Left ventricle myocardium inferior (tissue), 1 donor: ENCODE data around the gene CFAP46. TPM values are rescaled to one million over a fixed set of nuclear protein-coding genes. Genes with fewer than 3 reads are reported as not detected.
"Not testable (repeated sequence)": the region's sequence is repeated elsewhere in the genome, so short reads cannot be mapped to it uniquely, and the experiment has no call there.

Experiments
- DNase-seq: peaks from one replicate; pipeline ENCODE4 v3.0.0-alpha.2; 2020
- H3K27ac ChIP-seq: fragments of 200-600 bp; replicated peaks from 2 replicates; pipeline ENCODE4 v1.8.0; 2021
- H3K27me3 ChIP-seq: fragments of 200-600 bp; 2 replicates; pipeline ENCODE4 v1.8.0; 2021; ENCODE audit warnings: low read depth
- H3K36me3 ChIP-seq: fragments of 200-600 bp; 2 replicates; pipeline ENCODE4 v1.8.0; 2021
- H3K4me1 ChIP-seq: fragments of 200-600 bp; 2 replicates; pipeline ENCODE4 v1.8.0; 2021
- H3K4me3 ChIP-seq: fragments of 200-600 bp; 2 replicates; pipeline ENCODE4 v1.8.0; 2021; ENCODE audit warnings: mild to moderate bottlenecking, moderate library complexity
- H3K9me3 ChIP-seq: fragments of 200-600 bp; replicated peaks from 2 replicates; pipeline ENCODE4 v1.8.0; 2021
- intact Hi-C: fragments of 100-400 bp; cut with micrococcal nuclease; formaldehyde crosslinking; loops from one replicate; pipeline ENCODE4 v1.11.0; 2022
- total RNA-seq: library from RNA; stranded (reverse); fragmentation: NEBNext Ultra II Directional; extraction: Animal tissue kit (Norgen Biotek cat#: 25700); gene quantifications from one replicate; pipeline ENCODE4 v1.2.1, GENCODE V29; 2021
- TF ChIP-seq, protein P1 (sequence below): fragments of 200-600 bp; IDR thresholded peaks from 2 replicates; pipeline ENCODE4 v1.8.0; 2021; ENCODE audit warnings: antibody characterized with exemption, mild to moderate bottlenecking, borderline replicate concordance
- donor health status: DM: no; HTN: yes; CAD: no; lungs with severe emphysema.

The CFAP46 gene
- total RNA-seq, 1 donor from 2014 or later: 0.99 TPM

DNA sequence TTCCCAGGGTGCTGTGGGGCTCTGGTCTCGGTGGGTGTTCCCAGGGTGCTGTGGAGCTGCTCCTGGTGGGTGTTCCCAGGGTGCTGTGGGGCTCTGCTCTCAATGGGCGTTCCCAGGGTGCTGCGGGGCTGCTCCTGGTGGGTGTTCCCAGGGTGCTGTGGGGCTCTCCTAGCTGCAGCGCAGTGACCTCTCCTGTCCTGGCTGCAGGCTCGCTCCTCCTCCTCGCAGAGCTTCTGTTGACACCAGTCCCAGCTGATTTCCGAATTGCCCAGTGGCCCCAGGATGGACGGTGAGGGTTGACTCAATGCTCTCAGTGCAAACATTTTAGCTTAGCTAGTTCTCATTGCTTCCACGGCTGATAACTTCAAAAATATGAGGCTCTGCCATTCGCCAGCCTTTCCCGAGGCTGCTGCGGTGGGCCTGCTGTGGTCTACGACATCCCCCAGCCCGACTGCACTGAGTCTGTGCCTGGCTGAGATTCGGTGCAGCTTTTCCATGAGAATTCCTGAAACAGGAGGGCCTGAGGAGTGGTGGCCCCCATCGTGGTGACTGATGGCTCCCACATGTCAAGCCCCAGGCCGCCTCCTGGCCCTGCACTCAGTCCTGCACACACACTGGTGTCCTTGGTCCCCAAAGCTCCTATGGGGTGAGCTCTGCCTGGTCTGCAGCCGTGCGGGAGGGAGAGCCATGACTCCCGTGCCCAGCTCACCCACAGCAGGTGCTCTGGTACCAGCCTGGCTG, 98.1 kb downstream of the CFAP46 start:
- no peaks in the 10 kb centered on the region for H3K36me3 ChIP-seq
- TF ChIP-seq, protein P1, sequence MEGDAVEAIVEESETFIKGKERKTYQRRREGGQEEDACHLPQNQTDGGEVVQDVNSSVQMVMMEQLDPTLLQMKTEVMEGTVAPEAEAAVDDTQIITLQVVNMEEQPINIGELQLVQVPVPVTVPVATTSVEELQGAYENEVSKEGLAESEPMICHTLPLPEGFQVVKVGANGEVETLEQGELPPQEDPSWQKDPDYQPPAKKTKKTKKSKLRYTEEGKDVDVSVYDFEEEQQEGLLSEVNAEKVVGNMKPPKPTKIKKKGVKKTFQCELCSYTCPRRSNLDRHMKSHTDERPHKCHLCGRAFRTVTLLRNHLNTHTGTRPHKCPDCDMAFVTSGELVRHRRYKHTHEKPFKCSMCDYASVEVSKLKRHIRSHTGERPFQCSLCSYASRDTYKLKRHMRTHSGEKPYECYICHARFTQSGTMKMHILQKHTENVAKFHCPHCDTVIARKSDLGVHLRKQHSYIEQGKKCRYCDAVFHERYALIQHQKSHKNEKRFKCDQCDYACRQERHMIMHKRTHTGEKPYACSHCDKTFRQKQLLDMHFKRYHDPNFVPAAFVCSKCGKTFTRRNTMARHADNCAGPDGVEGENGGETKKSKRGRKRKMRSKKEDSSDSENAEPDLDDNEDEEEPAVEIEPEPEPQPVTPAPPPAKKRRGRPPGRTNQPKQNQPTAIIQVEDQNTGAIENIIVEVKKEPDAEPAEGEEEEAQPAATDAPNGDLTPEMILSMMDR: no peak
- no peak overlapping the region for H3K4me3 ChIP-seq
- H3K27ac ChIP-seq: no peak overlapping the region
- intact Hi-C loops: no loop called here
- peaks cover 22% of the 10 kb centered on the region for H3K9me3 ChIP-seq
- peaks cover 8% of the 10 kb centered on the region for H3K4me1 ChIP-seq
- peaks cover 83% of the 10 kb centered on the region for H3K27me3 ChIP-seq
- no peak for DNase-seq

DNA sequence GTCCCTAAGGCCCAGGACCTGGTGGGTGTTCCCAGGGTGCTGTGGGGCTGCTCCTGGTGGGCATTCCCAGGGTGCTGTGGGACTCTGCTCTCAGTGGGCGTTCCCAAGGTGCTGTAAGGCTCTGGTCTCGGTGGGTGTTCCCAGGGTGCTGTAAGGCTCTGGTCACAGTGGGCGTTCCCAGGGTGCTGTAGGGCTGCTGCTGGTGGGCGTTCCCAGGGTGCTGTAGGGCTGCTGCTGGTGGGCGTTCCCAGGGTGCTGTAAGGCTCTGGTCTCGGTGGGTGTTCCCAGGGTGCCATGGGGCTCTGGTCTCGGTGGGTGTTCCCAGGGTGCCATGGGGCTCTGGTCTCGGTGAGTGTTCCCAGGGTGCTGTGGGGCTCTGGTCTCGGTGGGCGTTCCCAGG, 99.1 kb downstream of the CFAP46 start:
- H3K36me3 ChIP-seq, DNase-seq, intact Hi-C loops, H3K4me1 ChIP-seq, H3K27ac ChIP-seq, H3K4me3 ChIP-seq: not testable (repeated sequence)
- peaks cover 82% of the 10 kb centered on the region for H3K27me3 ChIP-seq
- peaks cover 22% of the 10 kb centered on the region for H3K9me3 ChIP-seq

DNA sequence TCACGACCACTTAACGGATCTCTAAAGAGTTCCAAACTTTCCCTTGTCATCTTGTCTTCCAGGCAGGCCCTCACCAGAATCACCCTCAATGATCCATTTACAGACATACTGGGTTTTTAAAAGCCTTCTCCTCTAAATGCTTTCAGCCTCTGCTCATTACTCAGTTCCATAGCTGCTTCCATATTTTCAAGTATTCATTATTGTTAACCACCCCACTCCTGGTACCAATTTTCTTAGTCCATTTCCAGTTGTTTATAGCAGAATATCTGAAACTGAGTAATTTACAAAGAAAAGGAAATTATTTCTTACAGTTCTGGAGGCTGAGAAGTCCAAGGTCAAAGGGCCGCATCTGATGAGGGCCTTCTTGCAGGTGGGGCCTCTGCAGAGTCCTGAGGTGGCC, 100.0 kb downstream of the CFAP46 start:
- intact Hi-C loops: no loop called here
- TF ChIP-seq, protein P1: no peak
- no peaks in the 10 kb centered on the region for H3K36me3 ChIP-seq
- H3K4me1 ChIP-seq: no peaks in the 10 kb centered on the region
- H3K9me3 ChIP-seq: peaks cover 22% of the 10 kb centered on the region
- H3K4me3 ChIP-seq: no peak overlapping the region
- peaks cover 74% of the 10 kb centered on the region for H3K27me3 ChIP-seq
- no peak overlapping the region for H3K27ac ChIP-seq
- DNase-seq: no peak

DNA sequence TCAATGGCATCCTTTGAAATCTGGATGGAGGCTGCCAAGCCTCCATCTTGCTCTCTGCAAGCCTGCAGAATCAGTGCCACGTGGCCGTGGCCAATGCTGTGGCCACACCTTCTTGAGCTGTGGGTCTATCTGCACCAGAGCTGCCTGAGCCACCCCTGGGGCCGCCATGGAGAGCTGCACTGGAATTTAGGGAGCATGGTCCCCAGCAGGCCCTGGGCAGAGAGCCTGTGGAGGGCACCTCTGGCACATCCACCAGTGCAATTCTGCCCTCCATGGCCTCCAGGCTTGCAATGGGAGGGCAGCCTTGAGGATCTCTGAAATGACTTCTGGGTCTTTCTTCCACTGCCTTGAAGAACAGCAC, 100.8 kb downstream of the CFAP46 start:
- Histone ChIP-seq H3K9me3 (peaks cover 22% of the 10 kb centered on the region), H3K27ac (no peak overlapping the region), H3K4me1 (peaks cover 3% of the 10 kb centered on the region), H3K4me3 (no peak overlapping the region), H3K27me3 (peaks cover 72% of the 10 kb centered on the region), H3K36me3 (no peaks in the 10 kb centered on the region)
- intact Hi-C loops: no loop called here
- TF ChIP-seq, protein P1: no peak
- no peak for DNase-seq

DNA sequence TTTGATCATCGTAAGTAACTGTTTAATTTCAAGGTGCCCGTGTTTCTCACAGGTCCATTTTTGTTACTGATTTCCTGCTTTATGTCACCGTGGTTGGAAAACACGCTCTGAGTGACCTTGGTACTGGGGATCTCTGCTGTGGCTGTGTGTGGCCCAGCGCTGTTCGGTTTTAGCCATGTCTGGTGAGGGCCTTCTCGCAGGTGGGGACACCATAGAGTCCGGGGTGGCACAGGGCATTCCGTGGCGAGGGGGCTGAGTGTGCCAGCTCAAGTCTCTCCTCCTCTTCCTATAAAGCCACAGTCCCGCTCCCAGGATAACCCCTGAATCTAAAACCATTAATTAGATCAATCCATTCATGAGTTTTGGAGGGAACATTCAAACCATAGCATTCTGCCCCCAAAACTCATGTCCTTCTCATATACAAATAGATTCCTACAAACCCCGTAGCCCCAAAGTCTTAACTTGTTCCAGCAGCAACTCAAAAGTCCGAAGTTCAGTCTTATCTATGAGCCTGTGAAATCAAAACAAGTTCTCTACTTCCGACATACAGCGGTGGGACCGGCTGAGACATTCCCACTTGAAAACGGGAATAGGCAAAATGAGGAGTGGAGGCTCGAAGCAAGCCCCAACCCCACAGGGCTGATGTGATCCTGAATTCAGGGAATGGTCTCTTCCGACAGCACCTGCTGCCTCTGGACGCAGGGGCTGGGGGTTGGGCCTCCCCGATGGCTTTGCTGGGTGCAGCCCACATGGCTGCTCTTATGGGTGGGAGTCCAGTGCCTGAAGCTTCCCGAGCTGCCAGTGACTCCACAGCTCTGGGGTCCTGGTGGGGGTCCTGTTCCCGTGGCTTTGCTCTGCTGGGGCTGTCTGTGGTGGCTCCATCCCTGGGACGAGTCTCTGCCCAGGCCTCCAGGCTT, 101.4 kb downstream of the CFAP46 start:
- H3K4me3 ChIP-seq: no peak overlapping the region
- peaks cover 72% of the 10 kb centered on the region for H3K27me3 ChIP-seq
- intact Hi-C loops: no loop called here
- H3K9me3 ChIP-seq: peaks cover 22% of the 10 kb centered on the region
- no peak for DNase-seq
- H3K4me1 ChIP-seq: peaks cover 8% of the 10 kb centered on the region
- TF ChIP-seq, protein P1: no peak
- H3K27ac ChIP-seq: no peak overlapping the region
- H3K36me3 ChIP-seq: no peaks in the 10 kb centered on the region

DNA sequence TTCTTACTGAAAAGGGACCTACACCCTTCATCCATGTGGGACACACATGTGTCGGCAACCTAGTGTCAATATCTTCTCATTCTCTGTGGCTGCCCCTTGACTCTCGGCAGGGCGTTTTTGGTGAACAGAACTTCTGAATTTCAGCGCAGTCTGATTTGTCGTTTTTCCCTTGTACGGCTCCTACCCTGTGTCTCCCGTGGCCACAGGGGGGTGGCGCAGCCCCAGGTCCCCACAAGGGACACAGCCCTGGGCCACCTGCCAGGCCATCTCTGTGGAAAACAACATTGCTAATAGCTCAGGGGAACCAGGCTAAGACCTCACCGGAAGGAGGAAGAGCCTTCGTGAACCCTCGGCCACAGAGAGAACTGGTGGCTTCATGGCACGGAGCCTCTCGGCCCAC, 103.3 kb downstream of the CFAP46 start:
- Histone ChIP-seq H3K4me3 (no peak overlapping the region), H3K36me3 (no peaks in the 10 kb centered on the region), H3K4me1 (peaks cover 8% of the 10 kb centered on the region), H3K27ac (no peak overlapping the region), H3K27me3 (peaks cover 70% of the 10 kb centered on the region), H3K9me3 (peaks cover 22% of the 10 kb centered on the region)
- intact Hi-C loops: no loop called here
- TF ChIP-seq, protein P1: no peak
- DNase-seq: no peak
